ENCODE measurements around the gene FAM78A. TPM values are rescaled to one million over a fixed set of nuclear protein-coding genes. Genes with fewer than 3 reads are reported as not detected.

The FAM78A gene
- total and polyA plus RNA-seq, 9 donors = 0.60 to 9.4 (median 2.3) TPM

- TF ChIP-seq, protein P1, sequence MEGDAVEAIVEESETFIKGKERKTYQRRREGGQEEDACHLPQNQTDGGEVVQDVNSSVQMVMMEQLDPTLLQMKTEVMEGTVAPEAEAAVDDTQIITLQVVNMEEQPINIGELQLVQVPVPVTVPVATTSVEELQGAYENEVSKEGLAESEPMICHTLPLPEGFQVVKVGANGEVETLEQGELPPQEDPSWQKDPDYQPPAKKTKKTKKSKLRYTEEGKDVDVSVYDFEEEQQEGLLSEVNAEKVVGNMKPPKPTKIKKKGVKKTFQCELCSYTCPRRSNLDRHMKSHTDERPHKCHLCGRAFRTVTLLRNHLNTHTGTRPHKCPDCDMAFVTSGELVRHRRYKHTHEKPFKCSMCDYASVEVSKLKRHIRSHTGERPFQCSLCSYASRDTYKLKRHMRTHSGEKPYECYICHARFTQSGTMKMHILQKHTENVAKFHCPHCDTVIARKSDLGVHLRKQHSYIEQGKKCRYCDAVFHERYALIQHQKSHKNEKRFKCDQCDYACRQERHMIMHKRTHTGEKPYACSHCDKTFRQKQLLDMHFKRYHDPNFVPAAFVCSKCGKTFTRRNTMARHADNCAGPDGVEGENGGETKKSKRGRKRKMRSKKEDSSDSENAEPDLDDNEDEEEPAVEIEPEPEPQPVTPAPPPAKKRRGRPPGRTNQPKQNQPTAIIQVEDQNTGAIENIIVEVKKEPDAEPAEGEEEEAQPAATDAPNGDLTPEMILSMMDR (IDR thresholded peaks at IDR 0.05) = no peak
- TF ChIP-seq POLR2A (IDR thresholded peaks at IDR 0.05) (no peak), EP300 (IDR thresholded peaks at IDR 0.05) (no peak)
- Histone ChIP-seq H3K27ac (no peak overlapping the region), H3K4me3 (no peak overlapping the region), H3K4me1 (ENCODE audit: insufficient read depth) (peaks cover 10% of the 10 kb centered on the region), H3K36me3 (no peaks in the 10 kb centered on the region), H3K27me3 (no peaks in the 10 kb centered on the region), H3K9me3 (no peaks in the 10 kb centered on the region)
- no peak for DNase-seq
- 91 to 94% (median 93%) methylated on average over 33 of the region's 33 CpGs for WGBS, 3 donors
- intact Hi-C loops (cut with DNase I) = no loop called here
Observed at GRCh38 chr9:131260751-131261452, 15.4 kb downstream of the FAM78A start.

DNA sequence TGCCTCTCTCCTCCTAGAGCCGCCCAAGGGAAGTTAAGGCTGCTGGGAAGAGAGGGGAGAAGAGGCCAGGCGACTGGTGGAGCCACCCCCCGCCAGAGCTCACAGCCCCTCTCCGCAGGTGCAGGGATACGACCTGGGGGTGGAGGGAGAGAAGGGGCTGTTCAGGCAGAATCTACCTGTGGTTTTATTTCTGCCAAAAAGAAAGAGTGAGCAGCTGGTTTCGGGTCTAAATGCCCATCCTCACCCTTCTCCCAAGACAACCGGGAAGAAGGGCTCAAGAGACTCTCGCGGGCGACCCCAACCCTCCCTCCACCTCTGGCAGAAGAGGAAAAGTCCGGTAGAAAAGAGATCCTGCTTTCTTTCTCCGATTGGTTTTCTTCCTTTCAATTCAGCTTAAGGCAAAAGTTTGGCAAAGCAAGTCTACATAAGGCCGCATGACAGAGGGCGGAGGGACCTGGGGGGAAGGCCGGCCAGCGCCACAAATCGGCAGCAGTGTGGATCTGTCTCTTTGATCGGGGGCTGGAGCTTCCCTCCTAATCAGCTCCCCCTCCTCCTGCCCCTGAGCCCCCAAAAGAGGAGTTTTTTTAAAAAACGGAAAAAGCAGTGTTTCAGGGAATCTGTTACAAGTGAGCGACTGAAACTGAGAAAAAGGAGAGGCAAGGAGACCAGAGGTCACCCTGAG lies 16.3 kb downstream of the FAM78A start:
- H3K27ac ChIP-seq = no peak overlapping the region
- TF ChIP-seq EP300 (IDR thresholded peaks at IDR 0.05) (no peak), POLR2A (IDR thresholded peaks at IDR 0.05) (no peak)
- TF ChIP-seq, protein P1 (IDR thresholded peaks at IDR 0.05) = no peak
- no peaks in the 10 kb centered on the region for H3K27me3 ChIP-seq
- intact Hi-C loops (cut with DNase I) = no loop called here
- 82 to 89% (median 86%) methylated on average over 20 of the region's 20 CpGs for WGBS, 3 donors
- DNase-seq = no peak
- H3K9me3 ChIP-seq = no peaks in the 10 kb centered on the region
- H3K36me3 ChIP-seq = no peaks in the 10 kb centered on the region
- H3K4me3 ChIP-seq = no peak overlapping the region
- peaks cover 9% of the 10 kb centered on the region for H3K4me1 ChIP-seq (ENCODE audit: insufficient read depth)

DNA sequence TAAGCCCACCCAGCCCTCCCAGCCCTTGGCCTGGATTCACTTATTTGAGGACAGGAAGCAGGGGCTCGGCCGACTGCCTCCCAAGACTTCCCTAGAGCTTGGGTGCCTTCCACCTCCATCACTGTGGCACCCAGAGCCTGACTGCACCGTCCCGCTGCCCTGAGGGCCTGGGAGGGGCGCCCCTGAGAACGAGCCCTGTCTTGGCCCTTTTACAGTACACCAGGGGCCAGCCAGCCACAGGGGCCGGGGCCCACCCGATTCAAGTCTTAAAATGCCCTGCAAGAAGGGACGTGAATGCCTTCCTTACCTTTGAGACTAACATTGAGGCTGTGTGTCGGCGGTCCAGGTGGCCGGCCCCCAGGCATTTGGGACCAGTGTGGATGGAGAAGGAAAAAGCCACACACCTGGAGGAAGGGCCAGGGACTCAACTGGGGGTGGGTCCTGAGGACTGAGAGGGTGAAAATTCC lies 16.8 kb downstream of the FAM78A start:
- no peaks in the 10 kb centered on the region for H3K9me3 ChIP-seq
- no peak overlapping the region for H3K27ac ChIP-seq
- peaks cover 9% of the 10 kb centered on the region for H3K4me1 ChIP-seq (ENCODE audit: insufficient read depth)
- H3K4me3 ChIP-seq = no peak overlapping the region
- WGBS, 3 donors = 89 to 96% (median 90%) methylated on average over 11 to 12 of the region's 12 CpGs
- intact Hi-C loops (cut with DNase I) = no loop called here
- DNase-seq = no peak
- H3K36me3 ChIP-seq = no peaks in the 10 kb centered on the region
- no peaks in the 10 kb centered on the region for H3K27me3 ChIP-seq
- no peak for TF ChIP-seq EP300 (IDR thresholded peaks at IDR 0.05)
- TF ChIP-seq, protein P1 (IDR thresholded peaks at IDR 0.05) = no peak
- no peak for TF ChIP-seq POLR2A (IDR thresholded peaks at IDR 0.05)

- Histone ChIP-seq H3K27me3 (no peaks in the 10 kb centered on the region), H3K4me3 (no peak overlapping the region), H3K9me3 (no peaks in the 10 kb centered on the region), H3K27ac (no peak overlapping the region), H3K4me1 (ENCODE audit: insufficient read depth) (peaks cover 9% of the 10 kb centered on the region), H3K36me3 (no peaks in the 10 kb centered on the region)
- DNase-seq = no peak
- intact Hi-C loops (cut with DNase I) = no loop called here
- TF ChIP-seq POLR2A (IDR thresholded peaks at IDR 0.05) (no peak), EP300 (IDR thresholded peaks at IDR 0.05) (no peak)
- TF ChIP-seq, protein P1 (IDR thresholded peaks at IDR 0.05) = no peak
- WGBS, 3 donors = 82 to 86% (median 83%) methylated on average over 25 of the region's 25 CpGs
Observed at GRCh38 chr9:131258698-131259431, 17.4 kb downstream of the FAM78A start.

Measured in ovary (tissue), 9 donors.